SH-SY5Y (cell line): ENCODE data around the gene RBM34.

ENCODE experiments used
- GATA2 ChIP-seq: IDR thresholded peaks from 2 replicates; pipeline ENCODE4 v1.6.1; 2011; ENCODE audit warnings: mild to moderate bottlenecking, low read depth, low read length
- GATA3 ChIP-seq: IDR thresholded peaks from 2 replicates; pipeline ENCODE4 v1.6.1; 2011; ENCODE audit warnings: low read depth, mild to moderate bottlenecking, low read length, moderate library complexity

DNA sequence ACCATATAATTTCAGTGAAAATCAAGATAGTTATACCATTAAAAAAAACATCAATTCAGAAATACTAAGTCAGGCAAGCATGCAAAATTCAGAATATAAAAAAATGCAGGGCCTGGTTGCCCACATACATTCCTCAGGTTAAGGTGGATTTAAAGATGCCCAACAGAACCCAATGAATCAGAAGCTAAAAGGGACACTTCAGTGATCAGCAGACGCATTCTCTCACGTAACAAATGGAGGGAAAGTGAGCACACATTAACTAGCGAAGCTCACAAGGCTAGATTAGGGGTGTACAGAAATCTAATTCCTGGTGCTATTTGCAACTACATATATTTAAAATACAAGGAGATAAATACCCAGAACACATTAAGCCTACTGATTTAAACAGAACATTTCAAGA lies 49.9 kb downstream of the RBM34 start:
- no peak for TF ChIP-seq GATA2
- no peak for TF ChIP-seq GATA3
